ENCODE results near the gene CFAP206.

GRCh38 chr6:87397656-87398055 is 10.1 kb upstream of the CFAP206 start:
- TF ChIP-seq POLR2AphosphoS5 (IDR thresholded peaks at IDR 0.05; ENCODE audit: low read depth) = no peak
- TF ChIP-seq CTCF (conservative IDR thresholded peaks at IDR 0.05; ENCODE audit: low read depth in 2 of 2) = no peak
- TF ChIP-seq EZH2phosphoT487 (IDR thresholded peaks at IDR 0.05; ENCODE audit: unreplicated experiment) = no peak
- no peak for TF ChIP-seq EZH2 (IDR thresholded peaks at IDR 0.05; ENCODE audit: low read depth, unreplicated experiment)
- no peak for TF ChIP-seq CREB1 (CRISPR knock-in tag; IDR thresholded peaks at IDR 0.05; ENCODE audit: low read depth)
- no peak for TF ChIP-seq STAT1 (IDR thresholded peaks at IDR 0.05; ENCODE audit: unreplicated experiment)
